DOHH2 (cell line): ENCODE data around the gene IDUA.

Experiments
- H3F3A ChIP-seq: fragments of 200-600 bp; sonication (generic), shearing (Covaris generic); 2 replicates; pipeline ENCODE4 v1.6.0; 2016; ENCODE audit warnings: antibody characterized with exemption, mild to moderate bottlenecking; ENCODE audit not compliant: control insufficient read depth, insufficient read depth
- H3K27ac ChIP-seq: fragments of 200-600 bp; sonication (generic); 2 replicates; pipeline ENCODE4 v1.5.1; 2014; ENCODE audit warnings: low read depth, mild to moderate bottlenecking, low read length, moderate library complexity
- H3K27me3 ChIP-seq: fragments of 200-600 bp; sonication (generic); 2 replicates; pipeline ENCODE4 v1.6.1; 2014; ENCODE audit warnings: mild to moderate bottlenecking, low read length, mixed read lengths; ENCODE audit not compliant: control insufficient read depth
- H3K36me3 ChIP-seq: fragments of 200-600 bp; sonication (generic); 2 replicates; pipeline ENCODE4 v1.6.1; 2014; ENCODE audit warnings: mild to moderate bottlenecking, low read length, moderate library complexity, mixed read lengths; ENCODE audit not compliant: control insufficient read depth
- H3K4me1 ChIP-seq: fragments of 200-600 bp; sonication (generic); 2 replicates; pipeline ENCODE4 v1.6.1; 2014; ENCODE audit warnings: mild to moderate bottlenecking, low read length, mixed read lengths; ENCODE audit not compliant: control insufficient read depth
- H3K4me2 ChIP-seq: fragments of 200-600 bp; sonication (generic); 2 replicates; pipeline ENCODE4 v1.6.0; 2014; ENCODE audit warnings: mild to moderate bottlenecking, low read length, moderate library complexity
- H3K4me3 ChIP-seq: fragments of 200-600 bp; sonication (generic); 2 replicates; pipeline ENCODE4 v1.5.1; 2014; ENCODE audit warnings: mild to moderate bottlenecking, low read length, mixed read lengths
- H3K79me2 ChIP-seq: fragments of 200-600 bp; sonication (generic); 2 replicates; pipeline ENCODE4 v1.6.1; 2014; ENCODE audit warnings: mild to moderate bottlenecking, low read length, mixed read lengths; ENCODE audit not compliant: control insufficient read depth
- H3K9me2 ChIP-seq: fragments of 200-600 bp; sonication (generic); replicated peaks from 2 replicates; pipeline ENCODE4 v1.6.1; 2014; ENCODE audit warnings: mild to moderate bottlenecking, low read length, mixed read lengths; ENCODE audit not compliant: control insufficient read depth
- H3K9me3 ChIP-seq: fragments of 200-600 bp; sonication (generic); 2 replicates; pipeline ENCODE4 v1.6.1; 2014; ENCODE audit warnings: antibody characterized with exemption, low read length, mixed read lengths; ENCODE audit not compliant: control insufficient read depth, insufficient read depth
- H4K20me1 ChIP-seq: fragments of 200-600 bp; sonication (generic); 2 replicates; pipeline ENCODE4 v1.6.0; 2014; ENCODE audit warnings: low read depth, mild to moderate bottlenecking, antibody characterized with exemption, low read length, moderate library complexity; ENCODE audit not compliant: control insufficient read depth, insufficient read depth
- CTCF ChIP-seq: fragments of 200-600 bp; sonication (generic); IDR thresholded peaks from one replicate; pipeline ENCODE4 v1.5.1; 2014; ENCODE audit warnings: antibody characterized with exemption, mild to moderate bottlenecking, low read depth, low read length; ENCODE audit not compliant: poor library complexity, severe bottlenecking
- EZH2phosphoT487 ChIP-seq: fragments of 200-600 bp; sonication (generic); IDR thresholded peaks from 2 replicates; pipeline ENCODE4 v1.6.1; 2017; ENCODE audit warnings: borderline replicate concordance, mild to moderate bottlenecking, antibody characterized with exemption, low read length, moderate library complexity, mixed read lengths

IDUA gene

GRCh38 chr4:951186-951585, 35.7 kb upstream of the IDUA start:
- H3K4me1 ChIP-seq: no peaks in the 10 kb centered on the region
- TF ChIP-seq CTCF (no peak), EZH2phosphoT487 (no peak)
- H3K9me3 ChIP-seq: no peaks in the 10 kb centered on the region
- 0 out of 2 replicates have a peak, but pooled peaks cover 8% of the 10 kb centered on the region for H4K20me1 ChIP-seq
- H3K79me2 ChIP-seq: no peaks in the 10 kb centered on the region
- H3K27ac ChIP-seq: no peak overlapping the region
- H3F3A ChIP-seq: no peaks in the 10 kb centered on the region
- H3K27me3 ChIP-seq: no peaks in the 10 kb centered on the region
- H3K36me3 ChIP-seq: no peaks in the 10 kb centered on the region
- no peaks in the 10 kb centered on the region for H3K9me2 ChIP-seq
- H3K4me2 ChIP-seq: no peak overlapping the region
- H3K4me3 ChIP-seq: no peak overlapping the region

- no peaks in the 10 kb centered on the region for H3K79me2 ChIP-seq
Measured at GRCh38 chr4:951594-952468, 35.0 kb upstream of the IDUA start.

GRCh38 chr4:952881-953573, 33.8 kb upstream of the IDUA start:
- Histone ChIP-seq H3K79me2 (no peaks in the 10 kb centered on the region), H4K20me1 (0 out of 2 replicates have a peak, but pooled peaks cover 8% of the 10 kb centered on the region), H3F3A (no peaks in the 10 kb centered on the region), H3K4me2 (no peak overlapping the region), H3K27ac (no peak overlapping the region), H3K4me3 (no peak overlapping the region), H3K27me3 (no peaks in the 10 kb centered on the region), H3K36me3 (no peaks in the 10 kb centered on the region), H3K4me1 (no peaks in the 10 kb centered on the region), H3K9me2 (no peaks in the 10 kb centered on the region), H3K9me3 (no peaks in the 10 kb centered on the region)
- TF ChIP-seq CTCF: no peak
- no peak for TF ChIP-seq EZH2phosphoT487

More at GRCh38 chr4:951594-952468, 35.0 kb upstream of the IDUA start:
- TF ChIP-seq CTCF: no peak
- no peak for TF ChIP-seq EZH2phosphoT487
- Histone ChIP-seq H3K4me1 (no peaks in the 10 kb centered on the region), H4K20me1 (0 out of 2 replicates have a peak, but pooled peaks cover 8% of the 10 kb centered on the region), H3F3A (no peaks in the 10 kb centered on the region), H3K4me2 (no peak overlapping the region), H3K9me3 (no peaks in the 10 kb centered on the region), H3K27me3 (no peaks in the 10 kb centered on the region), H3K36me3 (no peaks in the 10 kb centered on the region), H3K4me3 (no peak overlapping the region), H3K27ac (no peak overlapping the region), H3K9me2 (no peaks in the 10 kb centered on the region)
